ENCODE data around the gene GLT1D1.

Gene GLT1D1

GRCh38 chr12:128944956-128945355 is 91.7 kb downstream of the GLT1D1 start:
- Histone ChIP-seq H3K36me3 (no peaks in the 10 kb centered on the region), H3K27ac (no peak overlapping the region), H3K9me3 (ENCODE audit: severe bottlenecking) (no peaks in the 10 kb centered on the region), H3K4me3 (ENCODE audit: low read depth, low read length) (no peak overlapping the region), H3K27me3 (ENCODE audit: insufficient read depth, low read depth, severe bottlenecking) (no peaks in the 10 kb centered on the region)
- DNase-seq = no peak
- no peak for TF ChIP-seq CTCF (IDR thresholded peaks at IDR 0.05; ENCODE audit: low read depth, low read length)

DNA sequence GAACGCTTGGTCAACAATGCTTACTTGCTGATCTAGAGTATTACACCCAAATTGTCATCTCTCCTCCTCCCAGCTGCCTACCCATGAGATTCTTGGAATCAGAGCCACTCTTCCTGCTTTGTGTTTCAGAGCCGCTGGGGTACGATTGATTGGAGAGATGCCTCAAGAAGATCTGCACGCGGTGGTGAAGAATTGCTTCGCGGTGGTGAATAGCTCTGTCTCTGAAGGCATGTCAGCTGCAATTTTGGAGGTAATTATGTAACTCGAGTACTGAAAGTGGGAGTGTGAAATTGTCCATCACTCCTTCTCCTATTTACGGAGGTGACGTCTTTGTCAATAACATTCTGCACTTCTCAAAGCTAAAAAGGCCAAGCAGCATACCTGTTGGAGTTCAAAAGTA is 93.9 kb downstream of the GLT1D1 start:
- H3K27ac ChIP-seq = no peak overlapping the region
- DNase-seq = no peak
- TF ChIP-seq CTCF (IDR thresholded peaks at IDR 0.05; ENCODE audit: low read depth, low read length) = no peak
- H3K9me3 ChIP-seq (ENCODE audit: severe bottlenecking) = no peaks in the 10 kb centered on the region
- H3K27me3 ChIP-seq (ENCODE audit: insufficient read depth, low read depth, severe bottlenecking) = no peaks in the 10 kb centered on the region
- no peaks in the 10 kb centered on the region for H3K36me3 ChIP-seq
- no peak overlapping the region for H3K4me3 ChIP-seq (ENCODE audit: low read depth, low read length)

DNA sequence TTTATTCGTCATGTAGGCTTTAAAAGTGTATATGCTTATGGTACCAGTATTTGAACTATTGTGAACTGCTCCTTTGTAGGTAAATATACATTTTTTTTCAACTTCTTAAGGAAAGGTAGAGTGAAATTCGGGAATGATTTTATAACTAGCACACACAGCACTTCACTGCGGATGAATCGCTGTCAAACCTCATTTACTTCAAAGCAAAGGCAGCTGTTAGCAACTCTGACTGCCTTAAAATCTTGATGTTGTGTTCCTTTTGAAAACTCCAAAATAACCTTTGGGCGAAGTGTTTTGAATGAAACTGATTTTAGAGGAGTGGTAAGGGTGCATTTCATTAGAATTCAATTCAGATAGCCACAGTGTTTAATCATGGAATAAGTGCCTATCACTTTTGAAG is 95.8 kb downstream of the GLT1D1 start:
- DNase-seq = no peak
- no peaks in the 10 kb centered on the region for H3K27me3 ChIP-seq (ENCODE audit: insufficient read depth, low read depth, severe bottlenecking)
- H3K4me3 ChIP-seq (ENCODE audit: low read depth, low read length) = no peak overlapping the region
- TF ChIP-seq CTCF (IDR thresholded peaks at IDR 0.05; ENCODE audit: low read depth, low read length) = no peak
- no peak overlapping the region for H3K27ac ChIP-seq
- H3K9me3 ChIP-seq (ENCODE audit: severe bottlenecking) = no peaks in the 10 kb centered on the region
- H3K36me3 ChIP-seq = no peaks in the 10 kb centered on the region

- Histone ChIP-seq H3K9me3 (ENCODE audit: severe bottlenecking) (no peaks in the 10 kb centered on the region), H3K36me3 (no peaks in the 10 kb centered on the region), H3K27ac (no peak overlapping the region), H3K27me3 (ENCODE audit: insufficient read depth, low read depth, severe bottlenecking) (no peaks in the 10 kb centered on the region), H3K4me3 (ENCODE audit: low read depth, low read length) (no peak overlapping the region)
- peak; percentile 44 for TF ChIP-seq CTCF (IDR thresholded peaks at IDR 0.05; ENCODE audit: low read depth, low read length)
- peak; percentile 30 for DNase-seq
These were observed 98.2 kb downstream of the GLT1D1 start for GRCh38 chr12:128951448-128951847.

DNA sequence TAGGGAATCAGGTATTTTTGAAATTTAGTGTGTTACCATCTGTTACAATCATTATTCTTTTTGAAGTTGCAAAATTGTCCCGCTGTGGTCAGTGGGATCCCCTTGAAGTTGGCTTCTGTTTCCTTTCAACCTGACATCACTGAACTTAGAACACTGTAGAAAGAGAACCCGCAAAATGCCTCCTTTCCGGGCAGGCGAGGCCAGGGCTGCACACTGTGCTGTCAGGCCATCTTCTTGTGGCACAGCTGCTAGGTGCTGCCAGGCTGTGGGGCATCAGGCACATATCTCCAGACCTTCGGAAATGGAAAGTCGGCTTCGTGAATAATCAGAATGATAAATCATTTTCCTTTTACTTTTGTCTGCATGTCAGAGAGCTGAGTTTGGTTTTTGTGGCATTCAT is 103.5 kb downstream of the GLT1D1 start:
- H3K4me3 ChIP-seq (ENCODE audit: low read depth, low read length) = no peak overlapping the region
- H3K36me3 ChIP-seq = no peaks in the 10 kb centered on the region
- no peak for DNase-seq
- no peaks in the 10 kb centered on the region for H3K9me3 ChIP-seq (ENCODE audit: severe bottlenecking)
- no peak for TF ChIP-seq CTCF (IDR thresholded peaks at IDR 0.05; ENCODE audit: low read depth, low read length)
- no peaks in the 10 kb centered on the region for H3K27me3 ChIP-seq (ENCODE audit: insufficient read depth, low read depth, severe bottlenecking)
- H3K27ac ChIP-seq = no peak overlapping the region

DNA sequence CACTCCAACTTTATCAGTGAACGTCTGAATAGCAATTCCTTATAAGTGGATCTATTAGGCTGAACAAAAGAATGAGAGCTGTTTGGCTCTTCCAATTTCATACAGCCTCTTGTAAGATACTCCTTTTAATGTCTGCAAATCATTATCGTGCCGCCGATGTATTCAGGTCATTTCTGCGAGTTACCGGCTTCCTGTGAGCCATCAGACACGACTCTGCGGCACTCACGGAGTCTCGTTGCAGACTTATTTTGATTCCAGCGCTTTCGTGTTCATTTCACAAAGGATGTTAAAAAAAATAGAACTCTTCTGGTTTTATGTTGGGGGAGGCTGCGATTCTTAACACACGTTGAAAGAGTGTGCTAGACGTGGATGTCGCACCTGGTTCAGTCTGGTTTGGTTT is 106.6 kb downstream of the GLT1D1 start:
- no peak overlapping the region for H3K27ac ChIP-seq
- TF ChIP-seq CTCF (IDR thresholded peaks at IDR 0.05; ENCODE audit: low read depth, low read length) = no peak
- H3K9me3 ChIP-seq (ENCODE audit: severe bottlenecking) = no peaks in the 10 kb centered on the region
- no peak for DNase-seq
- H3K4me3 ChIP-seq (ENCODE audit: low read depth, low read length) = no peak overlapping the region
- no peaks in the 10 kb centered on the region for H3K27me3 ChIP-seq (ENCODE audit: insufficient read depth, low read depth, severe bottlenecking)
- no peaks in the 10 kb centered on the region for H3K36me3 ChIP-seq

Measured in WERI-Rb-1 (cell line).